DND-41 (cell line): ENCODE data around the gene PTMS.

Source experiments
- ATAC-seq: fragments of 200-7000 bp; cut with Tn5 transposase; 3 replicates; pipeline ENCODE4 v1.9.1; 2021; ENCODE audit warnings: low read depth; ENCODE audit not compliant: insufficient read depth
- DNase-seq: peaks from one replicate; pipeline ENCODE4 v3.0.0-alpha.2; 2020
- H2AFZ ChIP-seq: 2 replicates; pipeline ENCODE4 v1.6.0; 2012; ENCODE audit warnings: low read depth, low read length
- H3K27ac ChIP-seq: 2 replicates; pipeline ENCODE4 v1.5.1; 2012; ENCODE audit warnings: low read length, inconsistent platforms
- H3K27me3 ChIP-seq: fragments of 200-600 bp; sonication (generic); 2 replicates; pipeline ENCODE4 v1.6.0; 2012; ENCODE audit warnings: low read length, mild to moderate bottlenecking, inconsistent platforms; ENCODE audit not compliant: insufficient read depth, poor library complexity
- H3K36me3 ChIP-seq: 2 replicates; pipeline ENCODE4 v1.5.1; 2012; ENCODE audit warnings: low read length, inconsistent platforms; ENCODE audit not compliant: insufficient read depth
- H3K4me1 ChIP-seq: 2 replicates; pipeline ENCODE4 v1.5.1; 2012; ENCODE audit warnings: mild to moderate bottlenecking, low read length; ENCODE audit not compliant: insufficient read depth
- H3K4me2 ChIP-seq: 2 replicates; pipeline ENCODE4 v1.6.0; 2012; ENCODE audit warnings: mild to moderate bottlenecking, moderate library complexity, low read length, inconsistent platforms; ENCODE audit not compliant: insufficient read depth
- H3K4me3 ChIP-seq, 2 experiments: fragments of 200-600 bp in 1 of 2; shearing (Covaris generic) in 1 of 2; 2 replicates each; pipeline ENCODE4 v1.5.1; 2012 to 2016; ENCODE audit warnings: inconsistent platforms in 2 of 2, low read length in 2 of 2, mild to moderate bottlenecking in 2 of 2, low read depth in 1 of 2, moderate library complexity in 1 of 2
- H3K79me2 ChIP-seq: 2 replicates; pipeline ENCODE4 v1.6.0; 2012; ENCODE audit warnings: low read length, inconsistent platforms; ENCODE audit not compliant: insufficient read depth
- H3K9ac ChIP-seq: 2 replicates; pipeline ENCODE4 v1.6.0; 2012; ENCODE audit warnings: low read depth, mild to moderate bottlenecking, inconsistent platforms, low read length, moderate library complexity
- H3K9me3 ChIP-seq: 2 replicates; pipeline ENCODE4 v1.5.1; 2012; ENCODE audit warnings: low read length, moderate library complexity, mild to moderate bottlenecking, inconsistent platforms; ENCODE audit not compliant: insufficient read depth, severe bottlenecking
- H4K20me1 ChIP-seq: 2 replicates; pipeline ENCODE4 v1.6.0; 2012; ENCODE audit warnings: low read length; ENCODE audit not compliant: insufficient read depth
- EZH2 ChIP-seq: IDR thresholded peaks from 3 replicates; pipeline ENCODE4 v1.6.1; 2012; ENCODE audit warnings: borderline replicate concordance, low read depth, mild to moderate bottlenecking, moderate library complexity, low read length, inconsistent platforms; ENCODE audit not compliant: severe bottlenecking
- TF ChIP-seq, protein P1 (sequence below): IDR thresholded peaks from 2 replicates; pipeline ENCODE4 v1.5.1; 2012; ENCODE audit warnings: borderline replicate concordance, low read length, moderate library complexity, mild to moderate bottlenecking; ENCODE audit not compliant: poor library complexity, severe bottlenecking; ENCODE audit errors: extremely low read depth

Gene PTMS

DNA sequence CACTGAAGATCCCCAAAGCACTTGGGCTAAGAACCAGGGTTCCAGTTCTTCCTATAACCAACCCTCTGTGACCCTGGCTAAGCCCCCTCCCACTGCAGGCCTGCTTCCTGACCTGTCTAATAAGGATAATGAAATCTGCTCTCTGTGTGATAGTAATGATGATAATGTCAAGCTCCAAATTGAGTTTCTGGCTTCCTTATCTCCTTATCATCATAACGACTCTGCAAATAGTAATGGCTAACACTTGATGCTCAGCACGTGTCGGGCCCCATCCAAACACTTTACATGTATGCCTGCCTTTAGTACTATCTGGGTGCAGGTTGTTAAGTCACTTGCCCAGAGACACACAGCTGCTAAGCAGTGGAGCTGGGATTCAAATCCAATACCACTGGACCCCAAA is 50.4 kb downstream of the PTMS start:
- DNase-seq, result no peak
- Histone ChIP-seq H3K9ac (no peak overlapping the region), H3K4me3 (no peak overlapping the region), H4K20me1 (no peaks in the 10 kb centered on the region; the same call in none of the 2 replicates), H3K9me3 (no peaks in the 10 kb centered on the region), H3K27ac (no peak overlapping the region), H2AFZ (no peak overlapping the region), H3K4me1 (peaks cover 9% of the 10 kb centered on the region), H3K27me3 (peaks cover 32% of the 10 kb centered on the region), H3K36me3 (no peaks in the 10 kb centered on the region), H3K79me2 (no peaks in the 10 kb centered on the region), H3K4me2 (no peak overlapping the region)
- TF ChIP-seq EZH2, result no peak
- ATAC-seq, result no peak

DNA sequence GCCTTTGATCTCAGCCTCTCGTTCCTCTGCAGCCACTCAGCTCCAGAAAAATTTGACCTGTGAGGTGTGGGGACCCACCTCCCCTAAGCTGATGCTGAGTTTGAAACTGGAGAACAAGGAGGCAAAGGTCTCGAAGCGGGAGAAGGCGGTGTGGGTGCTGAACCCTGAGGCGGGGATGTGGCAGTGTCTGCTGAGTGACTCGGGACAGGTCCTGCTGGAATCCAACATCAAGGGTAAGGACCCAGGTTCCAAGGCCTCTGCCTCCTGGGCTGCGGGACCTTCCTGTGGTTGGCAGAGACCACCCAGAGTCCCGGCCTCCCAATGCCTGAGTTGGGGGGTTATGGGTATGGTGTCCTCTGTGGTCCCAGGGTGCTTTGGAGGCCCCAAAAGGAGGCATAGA is 50.9 kb downstream of the PTMS start:
- Histone ChIP-seq H3K36me3 (no peaks in the 10 kb centered on the region), H3K9me3 (no peaks in the 10 kb centered on the region), H3K79me2 (no peaks in the 10 kb centered on the region), H3K4me2 (no peak overlapping the region), H3K27me3 (peaks cover 37% of the 10 kb centered on the region), H3K4me3 (no peak overlapping the region), H2AFZ (no peak overlapping the region), H4K20me1 (peaks cover under 1% of the 10 kb centered on the region), H3K9ac (no peak overlapping the region), H3K27ac (no peak overlapping the region), H3K4me1 (peaks cover 14% of the 10 kb centered on the region)
- no peak for TF ChIP-seq EZH2
- TF ChIP-seq, protein P1, sequence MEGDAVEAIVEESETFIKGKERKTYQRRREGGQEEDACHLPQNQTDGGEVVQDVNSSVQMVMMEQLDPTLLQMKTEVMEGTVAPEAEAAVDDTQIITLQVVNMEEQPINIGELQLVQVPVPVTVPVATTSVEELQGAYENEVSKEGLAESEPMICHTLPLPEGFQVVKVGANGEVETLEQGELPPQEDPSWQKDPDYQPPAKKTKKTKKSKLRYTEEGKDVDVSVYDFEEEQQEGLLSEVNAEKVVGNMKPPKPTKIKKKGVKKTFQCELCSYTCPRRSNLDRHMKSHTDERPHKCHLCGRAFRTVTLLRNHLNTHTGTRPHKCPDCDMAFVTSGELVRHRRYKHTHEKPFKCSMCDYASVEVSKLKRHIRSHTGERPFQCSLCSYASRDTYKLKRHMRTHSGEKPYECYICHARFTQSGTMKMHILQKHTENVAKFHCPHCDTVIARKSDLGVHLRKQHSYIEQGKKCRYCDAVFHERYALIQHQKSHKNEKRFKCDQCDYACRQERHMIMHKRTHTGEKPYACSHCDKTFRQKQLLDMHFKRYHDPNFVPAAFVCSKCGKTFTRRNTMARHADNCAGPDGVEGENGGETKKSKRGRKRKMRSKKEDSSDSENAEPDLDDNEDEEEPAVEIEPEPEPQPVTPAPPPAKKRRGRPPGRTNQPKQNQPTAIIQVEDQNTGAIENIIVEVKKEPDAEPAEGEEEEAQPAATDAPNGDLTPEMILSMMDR, result no peak
- DNase-seq (no peak), ATAC-seq (no peak)

DNA sequence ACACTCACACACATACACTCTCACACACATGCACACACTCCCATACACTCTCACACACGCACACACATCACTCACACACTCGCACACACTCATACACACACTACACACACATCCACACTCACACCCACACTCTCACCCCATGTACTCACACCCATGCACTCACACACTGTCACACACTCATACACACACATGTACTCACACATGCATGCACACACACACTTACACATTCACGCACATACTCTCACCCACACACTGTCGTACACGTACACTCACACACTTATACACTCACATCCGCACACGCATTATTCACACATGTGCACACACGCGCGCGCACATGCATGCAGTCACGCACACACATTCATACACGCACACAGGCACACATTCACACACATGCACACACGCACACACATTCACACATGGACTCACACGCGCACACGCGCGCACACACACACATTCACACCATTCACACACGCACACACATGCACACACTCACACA is 51.5 kb downstream of the PTMS start:
- peaks cover 42% of the 10 kb centered on the region for H3K27me3 ChIP-seq
- ATAC-seq, result no peak
- H3K79me2 ChIP-seq, result no peaks in the 10 kb centered on the region
- H3K27ac ChIP-seq, result no peak overlapping the region
- no peaks in the 10 kb centered on the region for H3K9me3 ChIP-seq
- no peak overlapping the region for H3K9ac ChIP-seq
- no peak for DNase-seq
- H3K4me1 ChIP-seq, result peaks cover 16% of the 10 kb centered on the region
- no peak overlapping the region for H3K4me2 ChIP-seq
- no peaks in the 10 kb centered on the region for H3K36me3 ChIP-seq
- TF ChIP-seq, protein P1, result no peak
- no peak for TF ChIP-seq EZH2
- H4K20me1 ChIP-seq, result peaks cover 4% of the 10 kb centered on the region
- no peak overlapping the region for H3K4me3 ChIP-seq
- H2AFZ ChIP-seq, result no peak overlapping the region

DNA sequence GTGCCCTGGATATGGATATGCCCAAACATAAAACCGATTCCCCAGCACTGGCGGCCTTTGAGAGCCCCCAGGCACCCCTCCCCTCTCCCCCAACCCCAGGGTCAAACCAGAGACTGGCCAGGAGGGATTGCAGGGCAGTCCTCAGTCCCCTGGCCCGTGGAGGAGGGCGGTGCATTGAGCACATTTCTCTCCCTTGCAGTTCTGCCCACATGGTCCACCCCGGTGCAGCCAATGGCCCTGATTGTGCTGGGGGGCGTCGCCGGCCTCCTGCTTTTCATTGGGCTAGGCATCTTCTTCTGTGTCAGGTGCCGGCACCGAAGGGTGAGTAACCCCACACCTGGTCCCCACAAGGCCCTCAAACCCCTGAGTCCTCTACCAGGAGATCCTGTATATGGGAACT is 52.1 kb downstream of the PTMS start:
- Histone ChIP-seq H3K9ac (no peak overlapping the region), H3K9me3 (no peaks in the 10 kb centered on the region), H3K36me3 (no peaks in the 10 kb centered on the region), H4K20me1 (peaks cover 4% of the 10 kb centered on the region), H3K27ac (no peak overlapping the region), H3K79me2 (no peaks in the 10 kb centered on the region), H3K27me3 (peaks cover 47% of the 10 kb centered on the region), H3K4me1 (peaks cover 16% of the 10 kb centered on the region), H3K4me3 (no peak overlapping the region), H3K4me2 (no peak overlapping the region), H2AFZ (no peak overlapping the region)
- TF ChIP-seq EZH2, result no peak
- TF ChIP-seq, protein P1, result no peak
- ATAC-seq (no peak), DNase-seq (no peak)
